OCI-LY3 (cell line): Measurements from ENCODE around the gene ZBTB16.

ENCODE experiments used
- CTCF ChIP-seq: fragments of 200-600, 300-600 bp; sonication (generic); IDR thresholded peaks from 2 replicates; pipeline ENCODE4 v1.5.1; 2014; ENCODE audit warnings: antibody characterized with exemption, low read length, low read depth
- EZH2phosphoT487 ChIP-seq: fragments of 200-600 bp; shearing (Covaris generic); IDR thresholded peaks from 2 replicates; pipeline ENCODE4 v1.6.1; 2018; ENCODE audit warnings: antibody characterized with exemption, mixed run types, low read depth

GRCh38 chr11:114123692-114124330 is 64.3 kb downstream of the ZBTB16 start:
- TF ChIP-seq CTCF = no peak
- no peak for TF ChIP-seq EZH2phosphoT487
